Activated naive CD4-positive, alpha-beta T cell treated with anti-CD3 and anti-CD28 coated beads, Interleukin-2, amount 10 ng/mL, durations not matched to agents 7 days and 5 days (primary cell): ENCODE results near the gene LRRC59.

Source experiments
- CTCF ChIA-PET: fragments of 350-600 bp; sonication (Branson Sonifier 250); formaldehyde crosslinking; loops from one replicate; lab custom pipeline; 2021; ENCODE audit warnings: antibody characterized with exemption; lab: Charles Lee
- DNase-seq: peaks from one replicate; pipeline ENCODE4 v3.0.0-alpha.2; 2020
- H3K27ac Mint-ChIP-seq: one replicate; pipeline ENCODE4 v1.8.0; 2021; ENCODE audit warnings: mild to moderate bottlenecking, moderate library complexity, mixed read lengths
- H3K27me3 Mint-ChIP-seq: one replicate; pipeline ENCODE4 v1.8.0; 2021; ENCODE audit warnings: mild to moderate bottlenecking, mixed read lengths
- H3K36me3 Mint-ChIP-seq: one replicate; pipeline ENCODE4 v1.8.0; 2021; ENCODE audit warnings: mixed read lengths
- H3K4me1 Mint-ChIP-seq: one replicate; pipeline ENCODE4 v1.8.0; 2021; ENCODE audit warnings: mixed read lengths
- H3K4me3 Mint-ChIP-seq: one replicate; pipeline ENCODE4 v1.8.0; 2021; ENCODE audit warnings: mild to moderate bottlenecking, moderate library complexity, mixed read lengths
- H3K9me3 Mint-ChIP-seq: one replicate; pipeline ENCODE4 v1.8.0; 2021; ENCODE audit warnings: mixed read lengths

LRRC59 gene

GRCh38 chr17:50370052-50370451 is 27.3 kb downstream of the LRRC59 start:
- peak overlapping the region; percentile 1 for H3K4me3 Mint-ChIP-seq
- H3K4me1 Mint-ChIP-seq, result peaks cover 37% of the 10 kb centered on the region
- no peak for DNase-seq
- no peaks in the 10 kb centered on the region for H3K9me3 Mint-ChIP-seq
- CTCF ChIA-PET, result interaction anchor here (0.9 kb wide), 1 partner anchor 8 kb away, joined by 6 read pairs; no protein-coding TSS in a partner anchor
- no peaks in the 10 kb centered on the region for H3K27me3 Mint-ChIP-seq
- H3K36me3 Mint-ChIP-seq, result peaks cover 55% of the 10 kb centered on the region
- H3K27ac Mint-ChIP-seq, result no peak overlapping the region

GRCh38 chr17:50367401-50367800 is 29.9 kb downstream of the LRRC59 start:
- no peak overlapping the region for H3K27ac Mint-ChIP-seq
- DNase-seq, result no peak
- H3K4me3 Mint-ChIP-seq, result no peak overlapping the region
- CTCF ChIA-PET, result interaction anchor here (1.0 kb wide), 1 partner anchor 14 kb away, joined by 3 read pairs; no protein-coding TSS in a partner anchor
- H3K9me3 Mint-ChIP-seq, result no peaks in the 10 kb centered on the region
- peaks cover 45% of the 10 kb centered on the region for H3K36me3 Mint-ChIP-seq
- no peaks in the 10 kb centered on the region for H3K27me3 Mint-ChIP-seq
- peaks cover 22% of the 10 kb centered on the region for H3K4me1 Mint-ChIP-seq

- H3K36me3 Mint-ChIP-seq, result peaks cover 36% of the 10 kb centered on the region
- no peak overlapping the region for H3K4me3 Mint-ChIP-seq
- no peaks in the 10 kb centered on the region for H3K27me3 Mint-ChIP-seq
- H3K9me3 Mint-ChIP-seq, result no peaks in the 10 kb centered on the region
- CTCF ChIA-PET, result interaction anchor here (0.8 kb wide), 1 partner anchor 13 kb away, joined by 3 read pairs; no protein-coding TSS in a partner anchor
- no peak for DNase-seq
- H3K4me1 Mint-ChIP-seq, result peaks cover 15% of the 10 kb centered on the region
- no peak overlapping the region for H3K27ac Mint-ChIP-seq
Measured at GRCh38 chr17:50365649-50366393, 31.5 kb downstream of the LRRC59 start.

- H3K4me3 Mint-ChIP-seq, result no peak overlapping the region
- peaks cover 32% of the 10 kb centered on the region for H3K36me3 Mint-ChIP-seq
- no peak overlapping the region for H3K27ac Mint-ChIP-seq
- H3K4me1 Mint-ChIP-seq, result peaks cover 11% of the 10 kb centered on the region
- DNase-seq, result no peak
- H3K27me3 Mint-ChIP-seq, result no peaks in the 10 kb centered on the region
- CTCF ChIA-PET, result interaction anchor here (1.4 kb wide), 1 partner anchor 16 kb away, joined by 3 read pairs; no protein-coding TSS in a partner anchor
- H3K9me3 Mint-ChIP-seq, result no peaks in the 10 kb centered on the region
Measured at GRCh38 chr17:50365165-50365564, 32.2 kb downstream of the LRRC59 start.

GRCh38 chr17:50364715-50365114 is 32.6 kb downstream of the LRRC59 start:
- DNase-seq, result no peak
- no peaks in the 10 kb centered on the region for H3K9me3 Mint-ChIP-seq
- CTCF ChIA-PET, result interaction anchor here (1.4 kb wide), 1 partner anchor 16 kb away, joined by 3 read pairs; no protein-coding TSS in a partner anchor
- H3K4me1 Mint-ChIP-seq, result peaks cover 8% of the 10 kb centered on the region
- H3K27me3 Mint-ChIP-seq, result no peaks in the 10 kb centered on the region
- H3K4me3 Mint-ChIP-seq, result no peak overlapping the region
- H3K27ac Mint-ChIP-seq, result no peak overlapping the region
- peaks cover 27% of the 10 kb centered on the region for H3K36me3 Mint-ChIP-seq

- peaks cover 22% of the 10 kb centered on the region for H3K36me3 Mint-ChIP-seq
- H3K4me3 Mint-ChIP-seq, result no peak overlapping the region
- no peak overlapping the region for H3K27ac Mint-ChIP-seq
- no peaks in the 10 kb centered on the region for H3K27me3 Mint-ChIP-seq
- CTCF ChIA-PET, result interaction anchor here (1.4 kb wide), 1 partner anchor 15 kb away, joined by 3 read pairs; no protein-coding TSS in a partner anchor
- DNase-seq, result no peak
- no peaks in the 10 kb centered on the region for H3K9me3 Mint-ChIP-seq
- peaks cover 7% of the 10 kb centered on the region for H3K4me1 Mint-ChIP-seq
Measured at GRCh38 chr17:50364061-50364458, 33.3 kb downstream of the LRRC59 start.

- no peaks in the 10 kb centered on the region for H3K27me3 Mint-ChIP-seq
- H3K4me1 Mint-ChIP-seq, result peaks cover 7% of the 10 kb centered on the region
- H3K36me3 Mint-ChIP-seq, result peaks cover 18% of the 10 kb centered on the region
- H3K9me3 Mint-ChIP-seq, result no peaks in the 10 kb centered on the region
- no peak for DNase-seq
- H3K27ac Mint-ChIP-seq, result peak overlapping the region; percentile 58
- CTCF ChIA-PET, result interaction anchor here (0.9 to 2.8 kb wide), 6 partner anchors 9 to 116 kb away, joined by 3 to 27 read pairs (median 7); partner anchors contain the start of genes EME1 and MRPL27
- no peak overlapping the region for H3K4me3 Mint-ChIP-seq
Measured at GRCh38 chr17:50363217-50364060, 33.9 kb downstream of the LRRC59 start.

GRCh38 chr17:50362661-50363060 is 34.7 kb downstream of the LRRC59 start:
- Mint-ChIP-seq H3K27me3 (no peaks in the 10 kb centered on the region), H3K4me1 (peaks cover 7% of the 10 kb centered on the region), H3K4me3 (no peak overlapping the region), H3K9me3 (no peaks in the 10 kb centered on the region), H3K36me3 (peaks cover 14% of the 10 kb centered on the region), H3K27ac (peak overlapping the region; percentile 49)
- CTCF ChIA-PET, result interaction anchor here (0.7 to 2.8 kb wide), 21 partner anchors 8 to 193 kb away, joined by 3 to 32 read pairs (median 6); partner anchors contain the start of genes EME1, LRRC59, MRPL27 and XYLT2
- DNase-seq, result no peak

- Mint-ChIP-seq H3K27me3 (no peaks in the 10 kb centered on the region), H3K9me3 (no peaks in the 10 kb centered on the region), H3K36me3 (peaks cover 12% of the 10 kb centered on the region), H3K27ac (peak overlapping the region; percentile 55), H3K4me1 (peaks cover 7% of the 10 kb centered on the region), H3K4me3 (no peak overlapping the region)
- peak; percentile 72 for DNase-seq
- CTCF ChIA-PET, result interaction anchor here (0.6 to 2.8 kb wide), 23 partner anchors 9 to 192 kb away, joined by 3 to 32 read pairs (median 6); partner anchors contain the start of genes EME1, LRRC59, MRPL27 and XYLT2
Measured at GRCh38 chr17:50361561-50362480, 35.5 kb downstream of the LRRC59 start.

- Mint-ChIP-seq H3K4me1 (peaks cover 7% of the 10 kb centered on the region), H3K9me3 (no peaks in the 10 kb centered on the region), H3K27me3 (no peaks in the 10 kb centered on the region), H3K4me3 (no peak overlapping the region), H3K27ac (peak overlapping the region; percentile 28), H3K36me3 (peaks cover 12% of the 10 kb centered on the region)
- no peak for DNase-seq
- CTCF ChIA-PET, result interaction anchor here (1.5 to 2.8 kb wide), 7 partner anchors 12 to 161 kb away, joined by 4 to 32 read pairs (median 9); partner anchors contain the start of genes EME1, LRRC59 and MRPL27
Measured at GRCh38 chr17:50360486-50361115, 36.7 kb downstream of the LRRC59 start.

- Mint-ChIP-seq H3K4me1 (peaks cover 7% of the 10 kb centered on the region), H3K9me3 (no peaks in the 10 kb centered on the region), H3K27me3 (no peaks in the 10 kb centered on the region), H3K36me3 (peaks cover 9% of the 10 kb centered on the region), H3K4me3 (no peak overlapping the region), H3K27ac (no peak overlapping the region)
- DNase-seq, result peak; percentile 17
- CTCF ChIA-PET, result interaction anchor here (1.0 to 2.7 kb wide), 2 partner anchors 11 to 160 kb away, joined by 4 to 9 read pairs; no protein-coding TSS in a partner anchor
Measured at GRCh38 chr17:50359998-50360461, 37.3 kb downstream of the LRRC59 start.

GRCh38 chr17:50359005-50359699 is 38.2 kb downstream of the LRRC59 start:
- Mint-ChIP-seq H3K4me3 (no peak overlapping the region), H3K4me1 (peaks cover 7% of the 10 kb centered on the region), H3K9me3 (no peaks in the 10 kb centered on the region), H3K27ac (peak overlapping the region; percentile 8), H3K27me3 (no peaks in the 10 kb centered on the region), H3K36me3 (peaks cover 12% of the 10 kb centered on the region)
- peak; percentile 9 for DNase-seq
- CTCF ChIA-PET, result interaction anchor here (1.0 to 1.4 kb wide), 2 partner anchors 10 to 38 kb away, joined by 4 to 6 read pairs; partner anchors contain the start of gene LRRC59
